ENCODE data around the gene RNF115. TPM values are rescaled to one million over a fixed set of nuclear protein-coding genes. Genes with fewer than 3 reads are reported as not detected.
A peak's percentile ranks its signal among the peaks of the same experiment; 100 is the strongest.

Gene RNF115
- total RNA-seq, 2 donors from 2014 or later: 17.7 to 19.3 TPM

GRCh38 chr1:145757420-145757819 is 66.5 kb downstream of the RNF115 start:
- H3K4me3 Mint-ChIP-seq: no peak overlapping the region
- Histone ChIP-seq H3K9me3 (ENCODE audit: control insufficient read depth, low read length) (peaks cover 35% of the 10 kb centered on the region), H3K27me3 (ENCODE audit: control insufficient read depth, insufficient read depth, low read length, poor library complexity, severe bottlenecking) (no peaks in the 10 kb centered on the region), H3K27ac (ENCODE audit: low read depth, low read length) (no peak overlapping the region), H3K36me3 (ENCODE audit: control insufficient read depth, insufficient read depth, low read length) (peaks cover 72% of the 10 kb centered on the region), H3K4me3 (ENCODE audit: low read length) (no peak overlapping the region), H3K4me1 (ENCODE audit: control insufficient read depth, insufficient read depth, low read length) (no peaks in the 10 kb centered on the region), H3K9ac (ENCODE audit: extremely low read depth, low read length, poor library complexity, severe bottlenecking) (no peak overlapping the region)
- H3K27me3 Mint-ChIP-seq (ENCODE audit: insufficient read depth): no peaks in the 10 kb centered on the region
- H3K27ac Mint-ChIP-seq: no peak overlapping the region
- no peaks in the 10 kb centered on the region for H3K4me1 Mint-ChIP-seq
- H3K9me3 Mint-ChIP-seq: peaks cover 28% of the 10 kb centered on the region
- 90 to 93% methylated on average over 2 of the region's 2 CpGs for WGBS, 2 experiments (ENCODE audit: insufficient coverage in 1 of 2, insufficient read length in 1 of 2)
- TF ChIP-seq CTCF (conservative IDR thresholded peaks at IDR 0.05): no peak
- peaks cover 88% of the 10 kb centered on the region for H3K36me3 Mint-ChIP-seq (ENCODE audit: low read depth)
- DNase-seq: no peak

GRCh38 chr1:145751491-145752037 is 72.3 kb downstream of the RNF115 start:
- H3K4me3 ChIP-seq (ENCODE audit: low read length): no peak overlapping the region
- H3K36me3 ChIP-seq (ENCODE audit: control insufficient read depth, insufficient read depth, low read length): peaks cover 56% of the 10 kb centered on the region
- no peak for DNase-seq
- no peaks in the 10 kb centered on the region for H3K9me3 ChIP-seq (ENCODE audit: control insufficient read depth, low read length)
- H3K27ac ChIP-seq (ENCODE audit: low read depth, low read length): no peak overlapping the region
- no peak overlapping the region for H3K9ac ChIP-seq (ENCODE audit: extremely low read depth, low read length, poor library complexity, severe bottlenecking)
- 91 to 96% methylated on average over 5 of the region's 5 CpGs for WGBS, 2 experiments (ENCODE audit: insufficient coverage in 1 of 2, insufficient read length in 1 of 2)
- Mint-ChIP-seq H3K27ac (peak overlapping the region; percentile 21), H3K9me3 (no peaks in the 10 kb centered on the region), H3K4me3 (no peak overlapping the region), H3K4me1 (no peaks in the 10 kb centered on the region), H3K36me3 (ENCODE audit: low read depth) (peaks cover 75% of the 10 kb centered on the region), H3K27me3 (ENCODE audit: insufficient read depth) (no peaks in the 10 kb centered on the region)
- H3K27me3 ChIP-seq (ENCODE audit: control insufficient read depth, insufficient read depth, low read length, poor library complexity, severe bottlenecking): no peaks in the 10 kb centered on the region
- no peak for TF ChIP-seq CTCF (conservative IDR thresholded peaks at IDR 0.05)
- no peaks in the 10 kb centered on the region for H3K4me1 ChIP-seq (ENCODE audit: control insufficient read depth, insufficient read depth, low read length)

GRCh38 chr1:145750426-145750825 is 73.5 kb downstream of the RNF115 start:
- Histone ChIP-seq H3K36me3 (ENCODE audit: control insufficient read depth, insufficient read depth, low read length) (peaks cover 56% of the 10 kb centered on the region), H3K9me3 (ENCODE audit: control insufficient read depth, low read length) (no peaks in the 10 kb centered on the region), H3K27me3 (ENCODE audit: control insufficient read depth, insufficient read depth, low read length, poor library complexity, severe bottlenecking) (no peaks in the 10 kb centered on the region), H3K4me1 (ENCODE audit: control insufficient read depth, insufficient read depth, low read length) (no peaks in the 10 kb centered on the region), H3K9ac (ENCODE audit: extremely low read depth, low read length, poor library complexity, severe bottlenecking) (no peak overlapping the region), H3K4me3 (ENCODE audit: low read length) (no peak overlapping the region), H3K27ac (ENCODE audit: low read depth, low read length) (no peak overlapping the region)
- no peak for TF ChIP-seq CTCF (conservative IDR thresholded peaks at IDR 0.05)
- 91 to 100% methylated on average over 5 of the region's 5 CpGs for WGBS, 2 experiments (ENCODE audit: insufficient coverage in 1 of 2, insufficient read length in 1 of 2)
- Mint-ChIP-seq H3K9me3 (no peaks in the 10 kb centered on the region), H3K27me3 (ENCODE audit: insufficient read depth) (no peaks in the 10 kb centered on the region), H3K36me3 (ENCODE audit: low read depth) (peaks cover 69% of the 10 kb centered on the region), H3K27ac (no peak overlapping the region), H3K4me3 (no peak overlapping the region), H3K4me1 (no peaks in the 10 kb centered on the region)
- DNase-seq: no peak
